Measurements from ENCODE around the gene OPA1.
A peak's percentile ranks its signal among the peaks of the same experiment; 100 is the strongest.

OPA1 gene

GRCh38 chr3:193589129-193589528 lies 3.9 kb upstream of the OPA1 start:
- TF ChIP-seq CTCF (IDR thresholded peaks at IDR 0.05) = no peak
- H3K27ac ChIP-seq = no peak overlapping the region

DNA sequence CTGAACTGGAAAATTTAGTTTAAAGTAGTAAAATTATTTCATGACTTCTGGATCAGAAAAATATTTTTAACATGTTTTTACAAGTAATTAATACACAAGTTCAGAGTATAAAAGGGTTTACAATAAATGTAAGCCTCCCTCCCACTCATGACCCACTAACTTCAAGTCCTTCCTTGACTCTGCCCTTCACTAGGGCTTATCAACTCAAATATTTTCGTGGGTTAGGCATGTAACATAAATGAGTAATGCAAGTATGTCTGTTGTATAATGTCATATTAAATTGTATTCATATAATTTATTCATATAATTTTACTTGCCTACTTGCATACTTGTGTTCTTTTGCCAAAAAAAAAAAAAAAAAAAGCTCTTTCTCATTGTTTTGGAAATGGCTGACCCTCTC lies 3.4 kb upstream of the OPA1 start:
- no peak overlapping the region for H3K27ac ChIP-seq
- no peak for TF ChIP-seq ZFX (IDR thresholded peaks at IDR 0.05; ENCODE audit: borderline replicate concordance)
- no peak for TF ChIP-seq CTCF (IDR thresholded peaks at IDR 0.05)

DNA sequence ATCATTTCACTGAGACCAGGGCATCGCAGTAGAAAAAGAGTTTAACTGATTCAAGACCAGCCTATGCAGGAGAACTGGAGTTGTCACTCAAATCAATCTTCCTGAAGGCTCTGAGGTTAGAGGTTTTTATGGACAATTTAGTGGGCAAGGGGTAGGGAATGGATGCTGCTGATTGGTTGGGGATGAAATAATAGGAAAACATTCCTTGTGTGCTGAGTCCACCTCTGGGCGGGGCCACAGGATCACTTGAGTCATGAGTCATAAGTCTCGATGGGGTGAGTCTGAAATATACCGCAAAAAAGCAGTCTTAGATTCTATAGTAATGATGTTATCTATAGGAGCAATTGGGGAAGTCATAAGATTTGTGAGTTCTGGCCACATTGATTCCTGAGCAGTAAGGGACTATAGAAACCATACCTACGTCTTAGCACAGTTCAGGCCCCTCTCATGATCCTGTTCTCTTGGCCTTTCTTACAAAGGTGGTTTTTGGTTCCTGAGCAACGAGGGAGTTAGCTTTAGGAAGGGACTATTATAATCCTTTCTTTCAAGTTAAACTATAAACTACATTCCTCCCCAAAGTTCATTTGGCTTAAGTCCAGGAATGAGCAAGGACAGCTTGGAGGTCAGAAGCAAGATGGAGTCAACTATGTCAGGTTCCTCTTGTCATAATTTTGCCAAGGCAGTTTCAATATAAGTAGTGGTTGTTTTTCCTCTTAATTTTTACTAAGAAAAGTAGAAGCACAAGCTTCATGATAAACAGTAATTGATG lies 2.7 kb upstream of the OPA1 start:
- TF ChIP-seq CTCF (IDR thresholded peaks at IDR 0.05) (no peak), ZFX (IDR thresholded peaks at IDR 0.05; ENCODE audit: borderline replicate concordance) (no peak)

DNA sequence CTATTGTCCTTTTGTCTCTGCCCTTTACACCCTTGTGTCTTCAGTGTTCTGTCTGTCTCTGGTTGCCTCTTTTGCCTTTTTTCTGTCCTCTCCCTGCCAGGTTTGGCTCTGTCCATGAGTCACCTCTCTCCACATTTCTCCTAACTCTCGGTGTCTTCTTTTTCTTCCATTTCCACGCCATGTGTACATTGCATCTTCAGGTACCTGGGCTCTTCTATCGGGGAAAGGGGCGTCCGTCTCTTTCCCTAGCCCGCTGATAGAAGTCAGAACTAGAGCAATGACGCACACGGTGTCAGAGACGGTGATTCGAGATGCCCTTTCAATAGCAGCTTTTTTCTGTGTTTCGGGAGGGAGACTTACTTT lies 641 bp downstream of the OPA1 start:
- H3K27ac ChIP-seq = peak overlapping the region; percentile 74
- TF ChIP-seq ZFX (IDR thresholded peaks at IDR 0.05; ENCODE audit: borderline replicate concordance) (no peak), CTCF (IDR thresholded peaks at IDR 0.05) (no peak)

More for the DNA sequence above, 2.7 kb upstream of the OPA1 start:
- no peak overlapping the region for H3K27ac ChIP-seq

DNA sequence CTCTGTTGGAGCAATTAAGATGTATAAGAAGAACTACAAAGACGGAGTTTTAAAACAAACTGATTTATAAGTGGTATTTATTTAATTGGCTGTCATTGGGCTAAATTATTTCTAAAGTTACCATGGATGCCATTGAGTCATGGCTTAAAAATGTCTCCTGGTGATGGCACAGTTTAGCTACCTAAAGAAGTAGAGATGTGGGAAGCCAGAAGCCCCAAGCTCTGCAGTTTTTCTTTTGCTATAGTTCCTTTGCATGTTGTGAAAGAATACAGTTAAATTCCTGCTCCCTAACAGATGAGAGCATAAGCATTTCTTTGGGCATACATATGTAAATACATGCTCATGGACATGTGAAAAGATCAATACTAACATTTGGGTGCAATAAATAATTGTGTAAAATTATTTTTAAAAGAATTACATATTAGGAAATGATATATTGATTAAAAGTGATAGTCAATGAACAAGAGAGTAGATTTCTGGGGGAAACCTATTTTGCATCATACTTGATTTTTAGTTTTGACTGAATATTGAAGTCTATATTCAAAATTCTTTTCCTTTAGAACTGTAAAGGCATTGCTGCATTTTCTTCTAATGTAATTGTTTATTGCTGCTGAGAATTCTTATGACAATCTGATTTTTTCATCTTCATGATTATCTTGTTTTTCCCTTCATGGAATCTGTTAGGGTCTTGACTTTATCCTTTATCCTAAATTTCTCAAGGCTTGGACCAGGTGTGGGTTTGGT lies 2.1 kb downstream of the OPA1 start:
- no peak for TF ChIP-seq ZFX (IDR thresholded peaks at IDR 0.05; ENCODE audit: borderline replicate concordance)
- TF ChIP-seq CTCF (IDR thresholded peaks at IDR 0.05) = no peak
- no peak overlapping the region for H3K27ac ChIP-seq

DNA sequence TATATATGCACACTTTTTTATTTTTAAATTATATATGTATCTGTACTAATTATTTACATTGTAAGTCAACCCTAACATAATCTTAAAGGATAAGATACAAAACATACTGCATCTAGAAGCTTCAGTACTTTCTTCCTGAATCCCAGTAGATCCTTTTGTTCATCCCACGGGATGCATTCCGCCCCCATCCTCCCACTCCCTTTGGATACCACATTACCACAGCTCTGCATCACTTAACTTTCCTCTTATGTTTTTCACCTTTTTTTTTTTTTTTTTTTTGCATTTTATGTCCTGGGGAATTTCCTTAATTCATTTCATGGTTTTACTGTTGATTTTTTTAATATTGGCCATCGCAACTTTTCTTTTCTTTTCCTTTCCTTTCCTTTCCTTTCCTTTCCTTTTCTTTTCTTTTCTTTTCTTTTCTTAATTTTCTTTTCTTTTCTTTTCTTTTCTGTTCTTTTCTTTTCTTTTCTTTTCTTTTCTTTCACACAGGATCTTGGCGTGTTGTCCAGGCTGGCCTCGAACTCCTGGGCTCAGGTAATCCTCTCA lies 3.0 kb downstream of the OPA1 start:
- no peak for TF ChIP-seq CTCF (IDR thresholded peaks at IDR 0.05)
- TF ChIP-seq ZFX (IDR thresholded peaks at IDR 0.05; ENCODE audit: borderline replicate concordance) = no peak
- H3K27ac ChIP-seq = no peak overlapping the region

- TF ChIP-seq ZFX (IDR thresholded peaks at IDR 0.05; ENCODE audit: borderline replicate concordance) (no peak), CTCF (IDR thresholded peaks at IDR 0.05) (no peak)
- H3K27ac ChIP-seq = no peak overlapping the region
Observed at GRCh38 chr3:193598202-193598601, 5.2 kb downstream of the OPA1 start.

All from 22Rv1 (cell line).